ENCODE measurements around the gene MIPOL1.

GRCh38 chr14:37546621-37547447 is 349.1 kb downstream of the MIPOL1 start:
- TF ChIP-seq POLR2A (IDR thresholded peaks at IDR 0.05; ENCODE audit: low read depth, low read length) (no peak), POLR2AphosphoS5 (IDR thresholded peaks at IDR 0.05; ENCODE audit: low read depth, low read length) (no peak)
